Gastroesophageal sphincter (tissue), 3 donors: Measurements from ENCODE around the gene CASK.

Experiments
- EP300 ChIP-seq: sonication (generic); formaldehyde crosslinking; IDR thresholded peaks from one replicate; pipeline ENCODE4 v1.6.1; 2017; ENCODE audit warnings: antibody characterized with exemption, mild to moderate bottlenecking
- POLR2A ChIP-seq, 2 donors: fragments of 450-650 bp; IDR thresholded peaks; one replicate each; pipeline ENCODE4 v1.6.1; 2017; ENCODE audit warnings: antibody characterized with exemption in 2 of 2, mild to moderate bottlenecking in 2 of 2, moderate library complexity in 1 of 2
- TF ChIP-seq, protein P1 (sequence below), 4 experiments: fragments of 200-600 bp in 2 of 4; fragments of 450-650 bp in 2 of 4; sonication (generic) in 1 of 4; IDR thresholded peaks; one replicate each; pipeline ENCODE4 v1.5.1; 2017 to 2019; ENCODE audit warnings: antibody characterized with exemption in 4 of 4, mild to moderate bottlenecking in 2 of 4, moderate library complexity in 2 of 4

DNA sequence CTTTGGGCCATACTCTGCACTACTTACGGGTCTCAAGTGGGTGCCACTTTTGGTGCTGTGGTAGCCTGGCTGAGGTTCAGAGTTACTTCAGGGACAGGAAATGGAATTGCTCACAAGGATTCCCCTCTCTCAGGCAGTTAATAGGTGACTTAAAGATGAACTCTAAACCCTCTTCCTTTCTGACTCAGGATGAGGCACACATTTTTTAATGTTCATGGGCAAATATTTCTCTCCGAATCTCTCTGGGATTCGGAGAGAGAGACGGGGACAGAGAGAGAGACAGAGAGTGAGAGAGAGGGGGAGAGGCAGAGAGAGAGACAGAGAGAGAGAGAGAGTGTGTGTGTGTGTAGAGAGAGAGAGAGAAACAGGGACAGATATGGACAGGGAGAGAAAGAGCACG lies 396.4 kb downstream of the CASK start:
- TF ChIP-seq POLR2A (IDR thresholded peaks at IDR 0.05) (no peak), EP300 (no peak)
- TF ChIP-seq, protein P1, sequence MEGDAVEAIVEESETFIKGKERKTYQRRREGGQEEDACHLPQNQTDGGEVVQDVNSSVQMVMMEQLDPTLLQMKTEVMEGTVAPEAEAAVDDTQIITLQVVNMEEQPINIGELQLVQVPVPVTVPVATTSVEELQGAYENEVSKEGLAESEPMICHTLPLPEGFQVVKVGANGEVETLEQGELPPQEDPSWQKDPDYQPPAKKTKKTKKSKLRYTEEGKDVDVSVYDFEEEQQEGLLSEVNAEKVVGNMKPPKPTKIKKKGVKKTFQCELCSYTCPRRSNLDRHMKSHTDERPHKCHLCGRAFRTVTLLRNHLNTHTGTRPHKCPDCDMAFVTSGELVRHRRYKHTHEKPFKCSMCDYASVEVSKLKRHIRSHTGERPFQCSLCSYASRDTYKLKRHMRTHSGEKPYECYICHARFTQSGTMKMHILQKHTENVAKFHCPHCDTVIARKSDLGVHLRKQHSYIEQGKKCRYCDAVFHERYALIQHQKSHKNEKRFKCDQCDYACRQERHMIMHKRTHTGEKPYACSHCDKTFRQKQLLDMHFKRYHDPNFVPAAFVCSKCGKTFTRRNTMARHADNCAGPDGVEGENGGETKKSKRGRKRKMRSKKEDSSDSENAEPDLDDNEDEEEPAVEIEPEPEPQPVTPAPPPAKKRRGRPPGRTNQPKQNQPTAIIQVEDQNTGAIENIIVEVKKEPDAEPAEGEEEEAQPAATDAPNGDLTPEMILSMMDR (IDR thresholded peaks at IDR 0.05): no peak
